Loucy (cell line): ENCODE results near the gene CIP2A.

Experiments used
- H2AFZ ChIP-seq: fragments of 200-600 bp; sonication (generic); 2 replicates; pipeline ENCODE4 v1.6.0; 2016; ENCODE audit warnings: antibody characterized with exemption, mild to moderate bottlenecking, low read length, moderate library complexity
- H3F3A ChIP-seq: fragments of 200-600 bp; 2 replicates; pipeline ENCODE4 v1.6.0; 2016; ENCODE audit warnings: antibody characterized with exemption, low read depth, mild to moderate bottlenecking
- H3K27me3 ChIP-seq: fragments of 200-600 bp; sonication (generic); 2 replicates; pipeline ENCODE4 v1.6.1; 2014; ENCODE audit warnings: low read length, mild to moderate bottlenecking; ENCODE audit not compliant: insufficient read depth, poor library complexity, severe bottlenecking
- H3K36me3 ChIP-seq: fragments of 200-600 bp; sonication (generic); 2 replicates; pipeline ENCODE4 v1.6.1; 2016; ENCODE audit warnings: low read length; ENCODE audit not compliant: insufficient read depth
- H3K4me1 ChIP-seq: fragments of 200-600 bp; sonication (generic); 2 replicates; pipeline ENCODE4 v1.5.1; 2014; ENCODE audit warnings: low read length, mild to moderate bottlenecking; ENCODE audit not compliant: insufficient read depth, poor library complexity, severe bottlenecking
- H3K4me2 ChIP-seq: fragments of 200-600 bp; sonication (generic); 2 replicates; pipeline ENCODE4 v1.6.0; 2014; ENCODE audit warnings: antibody characterized with exemption, low read length, low read depth, mild to moderate bottlenecking; ENCODE audit not compliant: poor library complexity, severe bottlenecking
- H3K4me3 ChIP-seq: fragments of 200-600 bp; sonication (generic); 2 replicates; pipeline ENCODE4 v1.5.1; 2014; ENCODE audit warnings: low read length, mild to moderate bottlenecking, mixed read lengths; ENCODE audit not compliant: poor library complexity, severe bottlenecking
- H3K79me2 ChIP-seq: fragments of 200-600 bp; sonication (generic); 2 replicates; pipeline ENCODE4 v1.6.1; 2014; ENCODE audit warnings: low read length; ENCODE audit not compliant: insufficient read depth
- H3K9ac ChIP-seq: fragments of 200-600 bp; sonication (generic); 2 replicates; pipeline ENCODE4 v1.6.0; 2014; ENCODE audit warnings: mild to moderate bottlenecking, low read depth, low read length, moderate library complexity; ENCODE audit not compliant: poor library complexity, severe bottlenecking
- H3K9me2 ChIP-seq: fragments of 200-600 bp; sonication (generic); replicated peaks from 2 replicates; pipeline ENCODE4 v1.6.1; 2016; ENCODE audit warnings: low read depth, low read length, mixed read lengths
- H3K9me3 ChIP-seq: fragments of 200-600 bp; sonication (generic); 2 replicates; pipeline ENCODE4 v1.6.1; 2014; ENCODE audit warnings: mild to moderate bottlenecking, antibody characterized with exemption, low read length, low read depth; ENCODE audit not compliant: insufficient read depth
- H4K20me1 ChIP-seq: fragments of 200-600 bp; sonication (generic); 2 replicates; pipeline ENCODE4 v1.6.0; 2014; ENCODE audit warnings: antibody characterized with exemption, low read length, mild to moderate bottlenecking; ENCODE audit not compliant: insufficient read depth, poor library complexity, severe bottlenecking
- CTCF ChIP-seq: fragments of 200-600 bp; sonication (generic); conservative IDR thresholded peaks from 2 replicates; pipeline ENCODE4 v1.5.1; 2014; ENCODE audit warnings: mild to moderate bottlenecking, antibody characterized with exemption, low read length
- EZH2phosphoT487 ChIP-seq: fragments of 200-600 bp; IDR thresholded peaks from 2 replicates; pipeline ENCODE4 v1.6.1; 2018; ENCODE audit warnings: antibody characterized with exemption, mild to moderate bottlenecking, moderate library complexity, borderline replicate concordance

The CIP2A gene

GRCh38 chr3:108524537-108524936, 64.7 kb downstream of the CIP2A start:
- Histone ChIP-seq H3K79me2 (no peaks in the 10 kb centered on the region), H3K4me3 (no peak overlapping the region), H3K4me1 (peaks cover 6% of the 10 kb centered on the region), H3K9ac (no peak overlapping the region), H3K9me3 (no peaks in the 10 kb centered on the region), H2AFZ (no peak overlapping the region), H4K20me1 (no peaks in the 10 kb centered on the region), H3K4me2 (no peak overlapping the region), H3K27me3 (no peaks in the 10 kb centered on the region), H3F3A (no peaks in the 10 kb centered on the region), H3K36me3 (no peaks in the 10 kb centered on the region), H3K9me2 (no peaks in the 10 kb centered on the region)
- TF ChIP-seq EZH2phosphoT487: no peak
- no peak for TF ChIP-seq CTCF

- H4K20me1 ChIP-seq: no peaks in the 10 kb centered on the region
- H3K4me1 ChIP-seq: peaks cover 6% of the 10 kb centered on the region
- H2AFZ ChIP-seq: no peak overlapping the region
- H3K36me3 ChIP-seq: no peaks in the 10 kb centered on the region
- H3K79me2 ChIP-seq: no peaks in the 10 kb centered on the region
- no peak overlapping the region for H3K9ac ChIP-seq
- H3K4me3 ChIP-seq: no peak overlapping the region
- no peaks in the 10 kb centered on the region for H3K9me3 ChIP-seq
- H3K4me2 ChIP-seq: no peak overlapping the region
- H3F3A ChIP-seq: no peaks in the 10 kb centered on the region
- no peaks in the 10 kb centered on the region for H3K27me3 ChIP-seq
- H3K9me2 ChIP-seq: no peaks in the 10 kb centered on the region
- no peak for TF ChIP-seq CTCF
- TF ChIP-seq EZH2phosphoT487: no peak
Measured at GRCh38 chr3:108518895-108519294, 70.3 kb downstream of the CIP2A start.

- H3K4me3 ChIP-seq: no peak overlapping the region
- no peaks in the 10 kb centered on the region for H3F3A ChIP-seq
- no peaks in the 10 kb centered on the region for H3K79me2 ChIP-seq
- H3K9me2 ChIP-seq: no peaks in the 10 kb centered on the region
- H3K27me3 ChIP-seq: no peaks in the 10 kb centered on the region
- no peaks in the 10 kb centered on the region for H4K20me1 ChIP-seq
- no peaks in the 10 kb centered on the region for H3K36me3 ChIP-seq
- H2AFZ ChIP-seq: no peak overlapping the region
- peaks cover 5% of the 10 kb centered on the region for H3K4me1 ChIP-seq
- H3K9me3 ChIP-seq: no peaks in the 10 kb centered on the region
- TF ChIP-seq EZH2phosphoT487 (no peak), CTCF (no peak)
- no peak overlapping the region for H3K4me2 ChIP-seq
- H3K9ac ChIP-seq: no peak overlapping the region
Measured at GRCh38 chr3:108516881-108517280, 72.4 kb downstream of the CIP2A start.
